ENCODE results near the gene COL12A1. TPM values are rescaled to one million over a fixed set of nuclear protein-coding genes. Genes with fewer than 3 reads are reported as not detected.

The COL12A1 gene
- 17.5 and 37.7 TPM in 2 replicates for total RNA-seq

- DNase-seq (ENCODE audit: low read depth) = no peak
- TF ChIP-seq, protein P1, sequence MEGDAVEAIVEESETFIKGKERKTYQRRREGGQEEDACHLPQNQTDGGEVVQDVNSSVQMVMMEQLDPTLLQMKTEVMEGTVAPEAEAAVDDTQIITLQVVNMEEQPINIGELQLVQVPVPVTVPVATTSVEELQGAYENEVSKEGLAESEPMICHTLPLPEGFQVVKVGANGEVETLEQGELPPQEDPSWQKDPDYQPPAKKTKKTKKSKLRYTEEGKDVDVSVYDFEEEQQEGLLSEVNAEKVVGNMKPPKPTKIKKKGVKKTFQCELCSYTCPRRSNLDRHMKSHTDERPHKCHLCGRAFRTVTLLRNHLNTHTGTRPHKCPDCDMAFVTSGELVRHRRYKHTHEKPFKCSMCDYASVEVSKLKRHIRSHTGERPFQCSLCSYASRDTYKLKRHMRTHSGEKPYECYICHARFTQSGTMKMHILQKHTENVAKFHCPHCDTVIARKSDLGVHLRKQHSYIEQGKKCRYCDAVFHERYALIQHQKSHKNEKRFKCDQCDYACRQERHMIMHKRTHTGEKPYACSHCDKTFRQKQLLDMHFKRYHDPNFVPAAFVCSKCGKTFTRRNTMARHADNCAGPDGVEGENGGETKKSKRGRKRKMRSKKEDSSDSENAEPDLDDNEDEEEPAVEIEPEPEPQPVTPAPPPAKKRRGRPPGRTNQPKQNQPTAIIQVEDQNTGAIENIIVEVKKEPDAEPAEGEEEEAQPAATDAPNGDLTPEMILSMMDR (conservative IDR thresholded peaks at IDR 0.05; ENCODE audit: low read depth, low read length) = no peak
- H3K4me3 ChIP-seq (ENCODE audit: low read depth, low read length) = peak within 1 kb of the TSS; percentile 49
Observed at GRCh38 chr6:75205776-75206575, at the start of gene COL12A1. Gene COL12A1, minus strand, starts transcription at chr6:75206053. Its CDS starts 3,261 bp downstream, at chr6:75202792.

- DNase-seq (ENCODE audit: low read depth) = no peak
- no peak overlapping the region for H3K4me3 ChIP-seq (ENCODE audit: low read depth, low read length)
- TF ChIP-seq, protein P1 (conservative IDR thresholded peaks at IDR 0.05; ENCODE audit: low read depth, low read length) = no peak
Observed at GRCh38 chr6:75250552-75250951, 44.7 kb upstream of the COL12A1 start.

- TF ChIP-seq, protein P1 (conservative IDR thresholded peaks at IDR 0.05; ENCODE audit: low read depth, low read length) = no peak
- no peak for DNase-seq (ENCODE audit: low read depth)
- H3K4me3 ChIP-seq (ENCODE audit: low read depth, low read length) = no peak overlapping the region
Observed at GRCh38 chr6:75249837-75250236, 44.0 kb upstream of the COL12A1 start.

DNA sequence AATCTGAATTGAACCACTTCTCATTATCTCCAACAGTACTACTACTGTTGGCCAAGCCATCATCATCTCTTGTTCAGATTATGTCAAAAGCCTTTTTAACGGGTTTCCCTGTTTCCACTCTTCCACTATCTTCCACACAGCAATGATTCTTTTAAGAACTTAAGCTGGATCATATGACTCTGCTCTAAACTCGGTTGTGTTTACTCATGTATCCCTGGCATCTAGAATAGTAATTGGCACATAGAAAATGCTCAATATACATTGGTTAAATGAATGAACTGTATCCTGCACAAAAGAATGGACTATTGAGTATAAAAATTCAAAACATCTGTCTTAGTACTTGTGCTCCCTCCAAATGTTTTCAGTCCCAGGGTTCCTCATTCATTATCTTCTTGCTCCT lies 40.5 kb upstream of the COL12A1 start:
- no peak overlapping the region for H3K4me3 ChIP-seq (ENCODE audit: low read depth, low read length)
- no peak for DNase-seq (ENCODE audit: low read depth)
- TF ChIP-seq, protein P1 (conservative IDR thresholded peaks at IDR 0.05; ENCODE audit: low read depth, low read length) = no peak

DNA sequence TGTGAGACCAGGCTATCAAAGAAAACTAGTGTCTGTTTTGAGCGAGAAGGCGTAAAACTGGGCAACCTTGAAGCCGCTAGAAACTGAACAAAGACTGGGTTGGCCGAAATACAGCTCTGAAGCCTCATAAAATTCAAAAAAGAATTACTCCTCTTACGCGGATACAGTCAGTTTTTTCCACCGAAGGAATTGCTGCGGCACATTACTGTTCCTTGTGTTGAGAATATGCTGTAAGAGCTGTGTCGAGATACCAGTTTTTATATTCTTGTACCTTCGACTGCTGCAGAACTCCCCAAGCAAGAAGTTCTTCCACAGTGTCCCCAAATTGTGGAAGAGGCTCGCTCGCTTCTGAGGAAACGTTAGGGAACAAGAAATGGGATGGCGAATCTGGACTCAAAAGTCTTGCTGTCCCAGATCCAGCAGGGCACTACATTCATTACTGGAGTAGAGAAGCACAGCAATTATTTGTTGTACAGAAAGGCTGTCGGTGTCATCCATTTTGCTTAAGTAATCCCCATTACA lies 38.3 kb upstream of the COL12A1 start:
- TF ChIP-seq, protein P1 (conservative IDR thresholded peaks at IDR 0.05; ENCODE audit: low read depth, low read length) = no peak
- H3K4me3 ChIP-seq (ENCODE audit: low read depth, low read length) = peak overlapping the region; percentile 87
- no peak for DNase-seq (ENCODE audit: low read depth)

GRCh38 chr6:75243333-75244062 lies 37.6 kb upstream of the COL12A1 start, which contains the start of gene COX7A2:
Gene COX7A2, minus strand, starts transcription at chr6:75243801. Its CDS starts 67 bp downstream, at chr6:75243734.
- H3K4me3 ChIP-seq (ENCODE audit: low read depth, low read length) = peak within 1 kb of the TSS; percentile 87
- TF ChIP-seq, protein P1 (conservative IDR thresholded peaks at IDR 0.05; ENCODE audit: low read depth, low read length) = no peak
- DNase-seq (ENCODE audit: low read depth) = peak; percentile 88
